Fibroblast of skin of scalp (primary cell): ENCODE results near the gene RPS3A. TPM values are rescaled to one million over a fixed set of nuclear protein-coding genes. Genes with fewer than 3 reads are reported as not detected.
"Not testable (repeated sequence)": the region's sequence is repeated elsewhere in the genome, so short reads cannot be mapped to it uniquely, and the experiment has no call there.

Experiments used
- DNase-seq: peaks from one replicate; pipeline ENCODE4 v3.0.0-alpha.2; 2013
- polyA plus RNA-seq, 2 experiments: library from polyadenylated mRNA; unstranded; fragments of 120-200 nt; gene quantifications; one replicate each; pipeline ENCODE4 v1.2.1, GENCODE V29; 2013; ENCODE audit not compliant: insufficient read length in 2 of 2

Gene RPS3A
- polyA plus RNA-seq (2013, experiment 1 of 2; ENCODE audit: insufficient read length) = 2,220 TPM
- 2,409 TPM for polyA plus RNA-seq (2013, experiment 2 of 2; ENCODE audit: insufficient read length)

GRCh38 chr4:151099229-151099975, at the start of gene RPS3A:
TSS of gene RPS3A (plus strand) at chr4:151099628. CDS start at chr4:151099653, 25 bp downstream.
- DNase-seq = peak; percentile 97

- no peak for DNase-seq
These were observed 46.6 kb upstream of the RPS3A start for GRCh38 chr4:151052785-151053184.

DNA sequence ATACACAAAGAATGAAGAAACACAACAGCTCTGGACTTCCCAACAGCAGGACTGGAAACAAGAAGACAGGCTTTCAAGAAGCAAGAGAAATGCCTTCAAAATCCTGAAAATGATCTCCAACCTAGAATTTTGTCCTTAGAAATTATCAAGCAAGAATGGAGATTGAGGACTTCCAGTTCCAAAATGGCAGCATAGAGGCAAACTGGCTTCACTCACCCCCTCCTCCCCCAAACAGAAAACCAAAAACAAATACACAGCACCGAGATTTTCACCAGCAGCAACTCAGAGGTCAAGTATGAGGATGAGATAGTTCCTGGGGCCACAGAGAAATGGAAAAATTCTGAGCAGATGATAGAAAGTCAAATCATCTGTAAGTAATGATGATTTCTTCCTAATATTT, 43.9 kb upstream of the RPS3A start:
- DNase-seq = no peak

GRCh38 chr4:151063143-151063542, 36.3 kb upstream of the RPS3A start:
- not testable (repeated sequence) for DNase-seq

DNA sequence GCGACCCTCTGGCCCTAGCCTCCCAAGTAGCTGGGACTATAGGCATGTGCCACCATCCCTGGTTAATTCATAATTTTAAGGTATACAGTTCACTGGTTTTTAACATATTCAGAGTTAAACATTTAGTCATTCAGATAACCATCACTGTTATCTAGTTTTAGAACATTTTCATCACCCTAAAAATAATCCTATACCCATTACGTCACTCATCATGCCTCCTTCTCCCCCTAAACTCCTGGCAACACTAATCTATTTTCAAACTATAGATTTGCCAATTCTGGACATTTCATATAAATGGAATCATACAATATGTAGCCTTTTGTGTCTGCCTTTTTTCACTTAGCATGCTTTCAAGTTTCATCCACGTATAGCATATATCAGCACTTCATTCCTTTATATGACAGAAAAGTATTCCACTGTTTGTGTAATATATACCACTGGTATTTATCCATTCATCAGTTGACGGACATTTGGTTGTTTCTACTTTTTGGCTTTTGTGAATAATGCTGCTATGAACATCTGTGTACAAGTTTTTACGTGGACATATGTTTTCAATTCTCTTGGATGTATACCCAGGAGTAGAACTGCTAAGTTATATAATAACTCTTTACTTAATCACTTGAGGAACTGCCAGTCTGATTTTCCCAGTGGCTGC, 32.0 kb upstream of the RPS3A start:
- peak; percentile 2 for DNase-seq

DNA sequence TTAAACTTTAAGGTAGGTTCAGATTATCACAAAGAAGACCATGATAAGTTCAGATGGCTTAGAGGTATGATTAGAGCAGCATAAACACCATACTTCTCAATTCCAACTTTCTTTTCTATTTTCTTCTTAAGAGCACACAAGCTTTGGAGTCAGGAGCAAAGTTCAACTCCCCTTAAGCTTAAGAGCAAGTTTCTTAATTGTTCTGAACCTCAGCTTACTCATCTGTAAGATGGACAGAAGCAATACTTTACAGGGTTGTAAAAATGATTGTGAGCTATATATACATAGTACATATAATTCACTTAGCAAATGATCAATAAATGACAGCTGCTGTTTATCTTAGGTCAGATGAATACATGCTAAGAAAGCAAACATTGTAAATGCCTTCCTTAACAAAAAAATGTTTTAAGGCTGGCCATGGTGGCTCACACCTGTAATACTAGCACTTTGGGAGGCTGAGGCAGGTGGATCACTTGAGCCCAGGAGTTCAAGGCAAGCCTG, 25.0 kb upstream of the RPS3A start:
- no peak for DNase-seq

- not testable (repeated sequence) for DNase-seq
These were observed 21.4 kb upstream of the RPS3A start for GRCh38 chr4:151077978-151078377.

DNA sequence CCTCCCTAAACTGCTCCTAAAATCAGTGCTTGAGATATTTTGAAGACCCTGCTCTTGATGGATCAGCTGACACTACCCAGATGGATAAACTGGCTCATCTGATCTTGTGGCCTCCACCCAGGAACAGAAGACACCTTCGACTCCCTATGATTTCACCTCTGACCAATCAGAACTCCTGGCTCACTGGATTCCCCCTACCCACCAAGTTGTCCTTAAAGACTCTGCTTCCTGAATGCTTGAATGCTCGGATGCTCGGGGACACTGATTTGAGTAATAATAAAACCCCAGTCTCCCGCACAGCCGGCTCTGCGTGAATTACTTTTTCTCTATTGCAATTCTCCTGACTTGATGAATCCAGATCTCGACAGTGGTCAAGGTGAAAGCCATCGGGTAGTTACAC, 12.0 kb upstream of the RPS3A start:
- DNase-seq = no peak

DNA sequence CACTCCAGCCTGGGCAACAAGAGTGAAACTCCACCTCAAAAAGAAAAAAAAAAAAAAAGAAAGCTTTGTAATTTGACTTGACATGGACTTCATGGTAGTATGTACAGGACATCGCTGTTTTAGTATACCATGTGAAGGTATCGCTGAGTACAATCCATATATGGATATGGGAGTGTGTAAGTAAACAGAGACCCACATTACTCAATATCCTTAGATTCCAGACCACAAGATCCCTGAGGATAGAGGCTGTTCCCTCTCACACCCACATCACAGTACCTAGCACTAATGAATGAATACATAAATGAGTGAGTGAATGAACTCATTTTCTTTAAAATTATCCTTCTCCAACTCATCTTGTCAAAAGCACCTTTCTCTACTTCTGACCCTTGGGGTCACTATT, 8.4 kb upstream of the RPS3A start:
- no peak for DNase-seq

DNA sequence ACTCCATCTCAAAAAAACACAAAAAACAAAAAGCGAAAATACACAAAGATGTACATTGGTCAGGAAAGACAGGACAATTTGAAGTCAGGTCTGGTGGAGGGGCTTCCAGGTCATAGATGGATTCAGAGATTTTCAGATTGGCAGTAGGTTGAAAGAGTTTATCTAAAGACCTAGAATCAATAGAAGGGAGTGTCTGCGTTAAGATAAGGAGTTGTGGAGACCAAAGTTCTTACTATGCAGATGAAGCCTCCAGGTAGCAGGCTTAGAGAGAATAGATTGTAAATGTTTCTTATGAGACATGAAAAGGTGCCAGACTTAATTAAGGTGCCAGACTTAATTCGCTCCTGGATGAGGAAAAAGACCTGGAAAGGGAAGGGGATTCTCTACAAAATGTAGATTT, 6.9 kb upstream of the RPS3A start:
- no peak for DNase-seq

DNA sequence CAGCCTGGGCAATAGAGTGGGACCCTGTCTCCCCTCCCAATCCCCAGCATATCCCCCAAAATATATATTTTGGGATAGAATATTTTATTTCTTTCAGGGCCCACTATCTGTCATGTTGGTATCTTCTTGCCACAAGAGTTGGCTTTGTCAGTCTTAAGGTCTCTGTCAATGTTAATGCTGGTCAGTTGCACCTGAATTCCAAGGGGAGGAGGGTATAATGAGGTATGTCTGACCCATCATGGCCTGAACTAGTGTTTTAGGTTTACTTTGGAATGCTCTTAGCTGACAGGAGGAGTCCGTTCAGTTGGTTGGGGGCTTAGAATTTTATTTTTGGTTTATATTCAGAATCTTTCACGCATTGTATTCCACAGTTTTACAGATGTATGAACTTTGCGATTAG, 6.2 kb upstream of the RPS3A start:
- DNase-seq = no peak

GRCh38 chr4:151094290-151094751, 5.1 kb upstream of the RPS3A start:
- DNase-seq = no peak

- DNase-seq = no peak
These were observed 4.3 kb upstream of the RPS3A start for GRCh38 chr4:151095142-151095541.

- no peak for DNase-seq
These were observed 1.7 kb upstream of the RPS3A start for GRCh38 chr4:151097759-151098158.

DNA sequence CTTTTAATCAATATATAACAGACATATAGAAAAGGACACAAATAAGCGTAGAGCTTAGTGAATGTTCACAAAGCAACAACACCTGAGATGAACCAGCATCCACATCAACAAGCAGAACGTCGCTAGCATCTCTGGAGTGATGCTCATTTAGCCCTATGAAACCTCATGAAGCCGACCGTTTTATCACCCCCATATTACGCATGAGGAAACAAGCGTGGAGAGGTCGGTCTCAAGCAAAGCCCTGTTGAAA, 524 bp upstream of the RPS3A start:
- no peak for DNase-seq

- DNase-seq = peak; percentile 21
These were observed 569 bp downstream of the RPS3A start for GRCh38 chr4:151099976-151100417.

DNA sequence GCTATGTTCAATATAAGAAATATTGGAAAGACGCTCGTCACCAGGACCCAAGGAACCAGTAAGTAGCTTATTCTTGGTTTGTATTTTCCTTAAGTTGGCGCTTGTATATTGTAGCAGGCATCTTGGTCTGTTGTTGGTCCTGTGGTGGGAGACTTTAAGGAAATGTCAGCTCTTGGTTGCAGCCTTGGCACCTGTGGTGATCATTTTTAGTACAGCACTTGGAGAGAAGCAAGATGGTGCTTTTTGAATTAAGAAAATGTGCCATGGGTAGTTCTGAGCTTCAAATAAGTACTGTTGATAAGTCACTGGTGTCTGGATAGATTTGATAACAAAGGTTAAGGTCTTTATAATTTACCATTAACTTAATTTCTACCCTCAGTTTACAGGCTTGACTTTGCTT, 1.1 kb downstream of the RPS3A start:
- DNase-seq = no peak

- DNase-seq = no peak
These were observed 4.3 kb downstream of the RPS3A start for GRCh38 chr4:151103758-151104157.

DNA sequence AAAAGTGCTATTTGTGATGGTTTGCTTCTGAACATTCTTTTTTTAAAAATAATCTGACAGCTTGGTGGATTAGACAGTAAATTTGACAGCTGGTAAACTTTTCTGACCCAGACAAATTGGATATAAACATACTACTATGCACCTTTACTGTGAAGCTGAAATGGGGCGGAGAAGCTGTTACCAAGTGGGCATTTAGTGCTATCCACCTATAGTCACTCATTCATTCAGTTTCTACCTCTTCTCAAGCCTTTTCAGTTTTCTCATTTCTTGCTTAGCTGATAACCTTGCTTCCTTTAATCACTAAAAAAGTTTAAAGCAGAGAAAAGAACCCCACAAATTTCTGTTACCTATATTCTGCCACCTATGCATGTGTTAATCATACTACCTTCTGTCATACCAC, 5.2 kb downstream of the RPS3A start:
- DNase-seq = no peak

DNA sequence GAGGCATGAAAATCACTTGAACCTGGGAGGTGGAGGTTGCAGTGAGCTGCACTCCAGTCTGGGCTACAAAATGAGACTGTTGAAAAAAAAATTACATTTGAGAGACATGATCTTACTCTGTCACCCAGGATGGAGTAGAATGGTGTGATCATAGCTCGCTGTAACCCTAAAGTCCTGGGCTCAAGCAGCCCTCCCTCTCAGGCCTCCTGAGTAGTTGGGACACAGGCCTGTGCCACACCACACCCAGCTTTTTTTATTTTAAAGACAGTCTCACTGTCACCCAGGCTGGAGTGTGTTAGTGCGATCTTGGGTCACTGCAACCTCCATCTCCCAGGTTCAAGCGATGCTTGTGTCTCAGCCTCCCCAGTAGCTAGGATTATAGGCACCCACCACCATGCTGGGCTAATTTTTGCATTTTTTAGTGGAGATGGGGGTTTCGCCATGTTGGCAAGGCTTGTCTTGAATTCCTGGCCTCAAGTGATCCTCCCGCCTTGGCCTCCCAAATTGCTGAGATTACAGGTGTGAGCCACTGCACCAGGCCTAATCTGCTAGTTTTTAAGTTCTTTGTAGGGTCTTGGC, 6.1 kb downstream of the RPS3A start:
- DNase-seq = no peak

- DNase-seq = no peak
These were observed 7.6 kb downstream of the RPS3A start for GRCh38 chr4:151107063-151107462.

- no peak for DNase-seq
These were observed 10.8 kb downstream of the RPS3A start for GRCh38 chr4:151110236-151110635.

- no peak for DNase-seq
These were observed 14.9 kb downstream of the RPS3A start for GRCh38 chr4:151114338-151114737.

GRCh38 chr4:151114986-151115385, 15.6 kb downstream of the RPS3A start:
- DNase-seq = peak; percentile 29
